SH-SY5Y (cell line): ENCODE measurements around the gene OBP2B.

Experiments
- GATA2 ChIP-seq: IDR thresholded peaks from 2 replicates; pipeline ENCODE4 v1.6.1; 2011; ENCODE audit warnings: mild to moderate bottlenecking, low read depth, low read length
- GATA3 ChIP-seq: IDR thresholded peaks from 2 replicates; pipeline ENCODE4 v1.6.1; 2011; ENCODE audit warnings: low read depth, mild to moderate bottlenecking, low read length, moderate library complexity

OBP2B gene

GRCh38 chr9:133161547-133161950 is 47.5 kb downstream of the OBP2B start:
- TF ChIP-seq GATA3: no peak
- TF ChIP-seq GATA2: no peak

DNA sequence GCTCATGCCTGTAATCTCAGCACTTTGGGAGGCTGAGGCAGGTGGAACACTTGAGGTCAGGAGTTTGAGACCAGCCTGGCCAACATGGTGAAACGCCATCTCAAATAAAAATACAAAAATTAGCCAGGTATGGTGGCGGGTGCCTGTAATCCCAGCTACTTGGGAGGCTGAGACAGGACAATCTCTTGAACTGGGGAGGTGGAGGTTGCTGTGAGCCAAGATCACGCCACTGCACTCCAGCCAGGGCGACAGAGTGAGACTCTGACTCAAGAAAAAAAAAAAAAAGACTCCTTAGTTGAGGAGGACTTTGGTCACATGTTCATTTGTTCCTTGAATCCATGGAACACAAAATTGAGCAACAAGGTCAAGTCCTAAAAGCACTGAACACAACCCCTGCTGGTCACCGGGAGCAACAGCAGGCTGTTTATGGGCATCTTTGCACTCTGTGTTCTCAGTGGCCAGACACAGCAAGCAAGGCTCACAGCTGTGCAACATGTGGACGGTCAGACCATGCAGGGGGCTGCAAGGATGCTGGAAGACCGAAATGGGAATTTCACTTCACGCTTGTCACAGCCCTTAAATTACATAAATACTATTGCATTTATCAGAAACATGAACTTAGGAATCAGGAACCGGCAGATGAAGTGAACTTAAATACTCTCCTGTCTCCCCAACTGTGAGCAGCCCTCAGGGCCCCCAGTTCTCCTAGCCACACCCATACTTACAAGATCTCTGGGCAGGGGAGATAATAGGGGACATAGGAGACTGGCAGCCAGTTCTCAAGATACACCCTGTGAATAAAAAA is 48.1 kb downstream of the OBP2B start:
- TF ChIP-seq GATA3 (no peak), GATA2 (no peak)

DNA sequence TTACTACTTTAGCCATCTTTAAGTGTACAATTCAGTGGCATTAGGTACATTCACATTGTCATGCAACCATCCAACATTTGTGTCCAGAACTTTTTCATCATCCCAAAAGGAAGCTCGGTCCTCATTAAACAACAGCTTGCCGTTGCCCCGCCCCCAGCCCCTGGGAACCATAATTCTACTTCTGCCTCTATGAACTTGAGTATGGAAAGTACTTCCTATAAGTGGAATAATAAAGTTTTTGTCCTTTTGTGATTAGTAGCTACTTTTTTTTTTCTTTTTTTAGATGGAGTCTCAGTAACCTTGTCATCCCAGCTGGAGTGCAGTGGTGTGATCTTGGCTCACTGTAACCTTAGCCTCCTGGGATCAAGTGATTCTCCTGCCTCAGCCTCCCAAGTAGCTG is 50.4 kb downstream of the OBP2B start:
- no peak for TF ChIP-seq GATA3
- TF ChIP-seq GATA2: no peak
